CD4-positive, alpha-beta T cell treated with Interleukin-6 for 4 hours (primary cell): ENCODE measurements around the gene ARPC1B.

Source experiments
- DNase-seq: peaks from one replicate; pipeline ENCODE4 v3.0.0-alpha.2; 2020; ENCODE audit warnings: mixed read lengths

Gene ARPC1B

GRCh38 chr7:99390941-99391602, 16.5 kb downstream of the ARPC1B start:
- no peak for DNase-seq

- no peak for DNase-seq
Observed at GRCh38 chr7:99392046-99392445, 17.5 kb downstream of the ARPC1B start.

GRCh38 chr7:99392659-99393354, 18.3 kb downstream of the ARPC1B start:
- DNase-seq = peak; percentile 90

GRCh38 chr7:99393355-99394187, 19.0 kb downstream of the ARPC1B start:
- DNase-seq = no peak

GRCh38 chr7:99394188-99394502, 19.6 kb downstream of the ARPC1B start:
- DNase-seq = no peak

GRCh38 chr7:99395616-99396327, 21.2 kb downstream of the ARPC1B start:
- no peak for DNase-seq

GRCh38 chr7:99396418-99397296, 22.1 kb downstream of the ARPC1B start:
- no peak for DNase-seq

GRCh38 chr7:99397297-99397983, 22.9 kb downstream of the ARPC1B start:
- no peak for DNase-seq

GRCh38 chr7:99398891-99399445, 24.4 kb downstream of the ARPC1B start:
- no peak for DNase-seq

GRCh38 chr7:99399597-99399996, 25.1 kb downstream of the ARPC1B start:
- DNase-seq = no peak

GRCh38 chr7:99402854-99403253, 28.3 kb downstream of the ARPC1B start:
- DNase-seq = no peak

GRCh38 chr7:99403764-99404163, 29.2 kb downstream of the ARPC1B start:
- no peak for DNase-seq

GRCh38 chr7:99404235-99404976, 29.9 kb downstream of the ARPC1B start:
- no peak for DNase-seq

GRCh38 chr7:99404977-99405320, 30.4 kb downstream of the ARPC1B start:
- DNase-seq = no peak

GRCh38 chr7:99406557-99406956, 32.0 kb downstream of the ARPC1B start:
- no peak for DNase-seq

- peak; percentile 33 for DNase-seq
Observed at GRCh38 chr7:99407872-99408378, 33.4 kb downstream of the ARPC1B start.

- peak; percentile 90 for DNase-seq
Observed at GRCh38 chr7:99408379-99409191, 34.1 kb downstream of the ARPC1B start, which contains the start of the genes BUD31 and PDAP1. Gene BUD31, plus strand, starts transcription at chr7:99408969. Its CDS starts 2,124 bp downstream, at chr7:99411093. Gene PDAP1, minus strand, starts transcription at chr7:99408597. Its CDS starts 49 bp downstream, at chr7:99408548.

GRCh38 chr7:99409192-99409572, 34.7 kb downstream of the ARPC1B start:
- DNase-seq = peak; percentile 15

GRCh38 chr7:99409806-99410205, 35.3 kb downstream of the ARPC1B start:
- no peak for DNase-seq
